Measurements from ENCODE around the gene ENO2.
"Not testable (repeated sequence)": the region's sequence is repeated elsewhere in the genome, so short reads cannot be mapped to it uniquely, and the experiment has no call there.

Gene ENO2

GRCh38 chr12:6914246-6914946, at the start of gene ENO2:
TSS of gene ENO2 (plus strand) at chr12:6914580. CDS start at chr12:6915833, 1,253 bp downstream.
- peak; percentile 61 for DNase-seq (ENCODE audit: low read depth, low spot score)

GRCh38 chr12:6865307-6865706, 49.1 kb upstream of the ENO2 start:
- DNase-seq (ENCODE audit: low read depth, low spot score), result not testable (repeated sequence)

GRCh38 chr12:6866163-6866919, 48.0 kb upstream of the ENO2 start:
- DNase-seq (ENCODE audit: low read depth, low spot score), result no peak

- no peak for DNase-seq (ENCODE audit: low read depth, low spot score)
Observed at GRCh38 chr12:6866920-6867412, 47.4 kb upstream of the ENO2 start.

- DNase-seq (ENCODE audit: low read depth, low spot score), result peak; percentile 56
Observed at GRCh38 chr12:6867413-6868210, 46.8 kb upstream of the ENO2 start, which contains the start of gene TPI1. TSS of gene TPI1 (plus strand) at chr12:6867531. CDS start at chr12:6867567, 36 bp downstream.

- DNase-seq (ENCODE audit: low read depth, low spot score), result peak; percentile 11
Observed at GRCh38 chr12:6868211-6869048, 46.0 kb upstream of the ENO2 start.

GRCh38 chr12:6869049-6870021, 45.0 kb upstream of the ENO2 start:
- peak; percentile 73 for DNase-seq (ENCODE audit: low read depth, low spot score)

- DNase-seq (ENCODE audit: low read depth, low spot score), result not testable (repeated sequence)
Observed at GRCh38 chr12:6870304-6870703, 44.1 kb upstream of the ENO2 start.

- DNase-seq (ENCODE audit: low read depth, low spot score), result no peak
Observed at GRCh38 chr12:6871052-6871957, 43.1 kb upstream of the ENO2 start.

GRCh38 chr12:6872073-6873048, 42.0 kb upstream of the ENO2 start:
- DNase-seq (ENCODE audit: low read depth, low spot score), result peak; percentile 67

GRCh38 chr12:6873094-6874014, 41.0 kb upstream of the ENO2 start, which contains the start of gene SPSB2:
TSS of gene SPSB2 (minus strand) at chr12:6873303. CDS start at chr12:6872901, 402 bp downstream.
- peak; percentile 99 for DNase-seq (ENCODE audit: low read depth, low spot score)

- DNase-seq (ENCODE audit: low read depth, low spot score), result not testable (repeated sequence)
Observed at GRCh38 chr12:6874015-6874368, 40.4 kb upstream of the ENO2 start.

- DNase-seq (ENCODE audit: low read depth, low spot score), result not testable (repeated sequence)
Observed at GRCh38 chr12:6879824-6880223, 34.6 kb upstream of the ENO2 start.

- DNase-seq (ENCODE audit: low read depth, low spot score), result no peak
Observed at GRCh38 chr12:6883252-6883651, 31.1 kb upstream of the ENO2 start.

GRCh38 chr12:6883683-6884082, 30.7 kb upstream of the ENO2 start:
- DNase-seq (ENCODE audit: low read depth, low spot score), result no peak

- DNase-seq (ENCODE audit: low read depth, low spot score), result no peak
Observed at GRCh38 chr12:6884539-6884938, 29.8 kb upstream of the ENO2 start.

Measured in activated naive CD8-positive, alpha-beta T cell treated with anti-CD3 and anti-CD28 coated beads, Interleukin-2, amount 50 U/mL, for 16 hours (primary cell).